Sigmoid colon (tissue), 4 donors: Measurements from ENCODE around the gene NAALADL2.

Experiments used
- CTCF ChIP-seq, 4 experiments: fragments of 450-650 bp in 3 of 4; fragments of 200-600 bp in 1 of 4; IDR thresholded peaks; one replicate each; pipeline ENCODE4 v1.5.1; 2016 to 2019; ENCODE audit warnings: antibody characterized with exemption in 4 of 4, mild to moderate bottlenecking in 3 of 4, moderate library complexity in 2 of 4
- EP300 ChIP-seq, 4 donors: sonication (generic); formaldehyde crosslinking; IDR thresholded peaks; one replicate each; pipeline ENCODE4 v1.6.1; 2017; ENCODE audit warnings: antibody characterized with exemption in 4 of 4
- POLR2A ChIP-seq, 2 donors: fragments of 450-650 bp; IDR thresholded peaks; one replicate each; pipeline ENCODE4 v1.6.1; 2016; ENCODE audit warnings: antibody characterized with exemption in 2 of 2, mild to moderate bottlenecking in 2 of 2, moderate library complexity in 2 of 2
- POLR2AphosphoS5 ChIP-seq, 4 donors: sonication (generic); formaldehyde crosslinking; IDR thresholded peaks; one replicate each; pipeline ENCODE4 v1.6.1; 2017; ENCODE audit warnings: antibody characterized with exemption in 4 of 4

GRCh38 chr3:175378348-175378747 is 519.2 kb downstream of the NAALADL2 start:
- TF ChIP-seq POLR2A (IDR thresholded peaks at IDR 0.05) (no peak), CTCF (IDR thresholded peaks at IDR 0.05) (no peak), EP300 (IDR thresholded peaks at IDR 0.05) (no peak), POLR2AphosphoS5 (IDR thresholded peaks at IDR 0.05) (no peak)
